HL-60 (cell line): ENCODE data around the gene BTG3.

Source experiments
- DNase-seq, 2 experiments: peaks; one replicate each; pipeline ENCODE4 v3.0.0-alpha.2; 2010 to 2020; ENCODE audit warnings: low read depth in 1 of 2, low spot score in 1 of 2
- H3K27ac ChIP-seq: fragments of 250-450 bp; sonication (Bioruptor Pico); replicated peaks from 2 replicates; pipeline ENCODE4 v1.5.1; 2020; ENCODE audit warnings: mild to moderate bottlenecking, moderate library complexity
- H3K27me3 ChIP-seq: fragments of 250-450 bp; sonication (Bioruptor Pico); 2 replicates; pipeline ENCODE4 v1.5.1; 2021; ENCODE audit warnings: mild to moderate bottlenecking, moderate library complexity; ENCODE audit not compliant: insufficient read depth, poor library complexity, severe bottlenecking
- H3K4me3 ChIP-seq: replicated peaks from 2 replicates; pipeline ENCODE4 v1.5.1; 2011; ENCODE audit warnings: mild to moderate bottlenecking, control low read depth, low read length; ENCODE audit not compliant: insufficient read depth
- GABPA ChIP-seq: IDR thresholded peaks from 2 replicates; pipeline ENCODE4 v1.6.1; 2012; ENCODE audit warnings: low read depth
- POLR2AphosphoS5 ChIP-seq: IDR thresholded peaks from 2 replicates; pipeline ENCODE4 v1.6.1; 2012; ENCODE audit warnings: low read depth
- SPI1 ChIP-seq: IDR thresholded peaks from 2 replicates; pipeline ENCODE4 v1.6.1; 2012; ENCODE audit warnings: low read depth, mild to moderate bottlenecking, borderline replicate concordance
- TF ChIP-seq, protein P1 (sequence below): IDR thresholded peaks from one replicate; pipeline ENCODE4 v1.5.1; 2011; ENCODE audit warnings: low read length, control low read depth, inconsistent platforms; ENCODE audit not compliant: insufficient read depth
- TF ChIP-seq, protein P2 (sequence below): IDR thresholded peaks from 2 replicates; pipeline ENCODE4 v1.6.1; 2012; ENCODE audit warnings: low read depth; ENCODE audit not compliant: insufficient replicate concordance

The BTG3 gene

DNA sequence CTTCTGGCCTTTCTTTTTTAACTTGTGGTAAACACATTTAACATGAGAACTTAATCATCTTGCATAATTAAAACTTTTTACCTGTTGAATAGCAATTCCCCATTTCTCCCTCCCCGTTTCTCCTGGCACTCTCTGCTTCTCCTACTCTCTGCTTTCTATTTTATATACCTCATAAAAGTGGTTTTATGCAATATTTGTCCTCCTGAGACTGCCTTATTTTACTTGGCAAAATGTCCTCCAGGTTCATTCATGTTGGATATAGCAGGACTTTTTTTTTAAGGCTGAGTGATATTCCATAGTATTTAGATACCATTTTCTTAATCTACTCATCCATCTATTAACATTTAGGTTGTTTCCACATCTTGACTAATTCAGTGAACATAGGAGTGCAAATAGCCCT lies 35.0 kb downstream of the BTG3 start:
- Histone ChIP-seq H3K4me3 (no peak overlapping the region), H3K27ac (no peak overlapping the region), H3K27me3 (no peaks in the 10 kb centered on the region)
- DNase-seq: no peak
- TF ChIP-seq, protein P1, sequence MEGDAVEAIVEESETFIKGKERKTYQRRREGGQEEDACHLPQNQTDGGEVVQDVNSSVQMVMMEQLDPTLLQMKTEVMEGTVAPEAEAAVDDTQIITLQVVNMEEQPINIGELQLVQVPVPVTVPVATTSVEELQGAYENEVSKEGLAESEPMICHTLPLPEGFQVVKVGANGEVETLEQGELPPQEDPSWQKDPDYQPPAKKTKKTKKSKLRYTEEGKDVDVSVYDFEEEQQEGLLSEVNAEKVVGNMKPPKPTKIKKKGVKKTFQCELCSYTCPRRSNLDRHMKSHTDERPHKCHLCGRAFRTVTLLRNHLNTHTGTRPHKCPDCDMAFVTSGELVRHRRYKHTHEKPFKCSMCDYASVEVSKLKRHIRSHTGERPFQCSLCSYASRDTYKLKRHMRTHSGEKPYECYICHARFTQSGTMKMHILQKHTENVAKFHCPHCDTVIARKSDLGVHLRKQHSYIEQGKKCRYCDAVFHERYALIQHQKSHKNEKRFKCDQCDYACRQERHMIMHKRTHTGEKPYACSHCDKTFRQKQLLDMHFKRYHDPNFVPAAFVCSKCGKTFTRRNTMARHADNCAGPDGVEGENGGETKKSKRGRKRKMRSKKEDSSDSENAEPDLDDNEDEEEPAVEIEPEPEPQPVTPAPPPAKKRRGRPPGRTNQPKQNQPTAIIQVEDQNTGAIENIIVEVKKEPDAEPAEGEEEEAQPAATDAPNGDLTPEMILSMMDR: no peak
- TF ChIP-seq SPI1: no peak
- no peak for TF ChIP-seq POLR2AphosphoS5
- no peak for TF ChIP-seq GABPA
- TF ChIP-seq, protein P2, sequence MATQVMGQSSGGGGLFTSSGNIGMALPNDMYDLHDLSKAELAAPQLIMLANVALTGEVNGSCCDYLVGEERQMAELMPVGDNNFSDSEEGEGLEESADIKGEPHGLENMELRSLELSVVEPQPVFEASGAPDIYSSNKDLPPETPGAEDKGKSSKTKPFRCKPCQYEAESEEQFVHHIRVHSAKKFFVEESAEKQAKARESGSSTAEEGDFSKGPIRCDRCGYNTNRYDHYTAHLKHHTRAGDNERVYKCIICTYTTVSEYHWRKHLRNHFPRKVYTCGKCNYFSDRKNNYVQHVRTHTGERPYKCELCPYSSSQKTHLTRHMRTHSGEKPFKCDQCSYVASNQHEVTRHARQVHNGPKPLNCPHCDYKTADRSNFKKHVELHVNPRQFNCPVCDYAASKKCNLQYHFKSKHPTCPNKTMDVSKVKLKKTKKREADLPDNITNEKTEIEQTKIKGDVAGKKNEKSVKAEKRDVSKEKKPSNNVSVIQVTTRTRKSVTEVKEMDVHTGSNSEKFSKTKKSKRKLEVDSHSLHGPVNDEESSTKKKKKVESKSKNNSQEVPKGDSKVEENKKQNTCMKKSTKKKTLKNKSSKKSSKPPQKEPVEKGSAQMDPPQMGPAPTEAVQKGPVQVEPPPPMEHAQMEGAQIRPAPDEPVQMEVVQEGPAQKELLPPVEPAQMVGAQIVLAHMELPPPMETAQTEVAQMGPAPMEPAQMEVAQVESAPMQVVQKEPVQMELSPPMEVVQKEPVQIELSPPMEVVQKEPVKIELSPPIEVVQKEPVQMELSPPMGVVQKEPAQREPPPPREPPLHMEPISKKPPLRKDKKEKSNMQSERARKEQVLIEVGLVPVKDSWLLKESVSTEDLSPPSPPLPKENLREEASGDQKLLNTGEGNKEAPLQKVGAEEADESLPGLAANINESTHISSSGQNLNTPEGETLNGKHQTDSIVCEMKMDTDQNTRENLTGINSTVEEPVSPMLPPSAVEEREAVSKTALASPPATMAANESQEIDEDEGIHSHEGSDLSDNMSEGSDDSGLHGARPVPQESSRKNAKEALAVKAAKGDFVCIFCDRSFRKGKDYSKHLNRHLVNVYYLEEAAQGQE: no peak

DNA sequence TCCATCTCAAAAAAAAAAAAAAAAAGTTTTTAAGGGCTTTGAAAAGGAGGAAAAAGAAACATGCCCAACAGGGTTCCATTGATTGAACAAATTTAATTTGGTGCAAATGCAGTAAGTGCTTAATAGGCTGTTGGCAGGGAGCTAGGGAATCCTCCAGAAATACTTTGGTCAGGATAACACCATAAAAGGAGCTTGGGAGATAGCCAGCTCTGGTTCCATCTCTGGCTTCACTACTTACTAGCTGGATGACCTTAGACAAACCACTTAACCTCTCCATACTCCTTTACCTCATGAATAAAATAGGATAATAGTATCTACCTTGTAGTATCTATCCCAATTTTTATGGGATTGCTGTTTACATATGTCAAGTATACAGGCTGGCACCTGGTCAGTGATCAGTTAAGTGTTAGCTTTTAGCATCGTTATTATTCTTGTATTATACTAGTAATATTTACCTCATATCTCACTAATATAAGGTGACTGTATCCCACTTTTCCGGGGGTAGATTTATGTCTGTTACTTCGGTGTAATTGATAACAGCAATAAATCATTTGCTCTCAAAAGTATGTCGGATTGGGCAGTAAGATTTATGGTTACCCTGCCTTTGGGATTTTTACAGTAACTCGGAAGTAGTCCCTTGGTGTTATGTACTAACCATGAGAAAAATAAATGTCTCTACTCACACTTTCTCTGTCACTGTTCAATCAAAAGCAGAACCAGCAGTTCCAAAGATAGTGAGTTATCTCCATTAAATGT lies 36.4 kb downstream of the BTG3 start:
- Histone ChIP-seq H3K4me3 (no peak overlapping the region), H3K27me3 (no peaks in the 10 kb centered on the region), H3K27ac (no peak overlapping the region)
- no peak for DNase-seq
- TF ChIP-seq GABPA (no peak), SPI1 (no peak), POLR2AphosphoS5 (no peak)
- TF ChIP-seq, protein P1: no peak
- TF ChIP-seq, protein P2: no peak

DNA sequence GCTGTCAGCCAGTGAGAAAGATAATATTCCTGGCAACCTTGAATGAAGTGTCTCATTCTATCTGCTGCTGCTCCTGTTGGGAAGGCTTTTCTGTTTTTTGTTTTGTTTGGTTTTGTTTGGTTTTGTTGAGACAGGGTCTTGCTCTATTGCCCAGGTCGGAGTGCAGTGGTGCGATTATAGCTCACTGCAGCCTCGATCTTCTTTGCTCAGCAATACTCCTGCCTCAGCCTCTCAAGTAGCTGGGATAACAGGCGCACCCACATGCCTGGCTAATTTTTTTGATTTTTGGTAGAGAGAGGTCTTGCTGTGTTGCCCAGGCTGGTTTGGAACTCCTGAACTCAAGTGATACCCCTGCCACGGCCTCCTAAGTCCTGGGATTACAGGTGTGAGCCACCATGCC lies 37.6 kb downstream of the BTG3 start:
- DNase-seq: no peak
- Histone ChIP-seq H3K4me3 (no peak overlapping the region), H3K27me3 (no peaks in the 10 kb centered on the region), H3K27ac (no peak overlapping the region)
- TF ChIP-seq GABPA (no peak), POLR2AphosphoS5 (no peak), SPI1 (no peak)
- TF ChIP-seq, protein P1: no peak
- TF ChIP-seq, protein P2: no peak
